GM18520 (cell line): ENCODE data around the gene UNC119.

ENCODE experiments used
- ATAC-seq: cut with Tn5 transposase; IDR thresholded peaks from one replicate; pipeline ENCODE4 v1.9.1; 2021; ENCODE audit not compliant: unreplicated experiment

The UNC119 gene

GRCh38 chr17:28573521-28573920 is 21.1 kb upstream of the UNC119 start:
- ATAC-seq = no peak

- no peak for ATAC-seq
Measured at GRCh38 chr17:28573040-28573380, 20.6 kb upstream of the UNC119 start.

GRCh38 chr17:28572259-28573039 is 20.0 kb upstream of the UNC119 start:
- no peak for ATAC-seq

GRCh38 chr17:28571361-28572122 is 19.1 kb upstream of the UNC119 start, which contains the start of gene PIGS:
TSS of gene PIGS (minus strand) at chr17:28571524. CDS start at chr17:28571496, 28 bp downstream.
- ATAC-seq = peak; percentile 80

GRCh38 chr17:28570716-28571360 is 18.4 kb upstream of the UNC119 start:
- ATAC-seq = no peak

- ATAC-seq = no peak
Measured at GRCh38 chr17:28569446-28569845, 17.0 kb upstream of the UNC119 start.

GRCh38 chr17:28567604-28568003 is 15.2 kb upstream of the UNC119 start:
- no peak for ATAC-seq

GRCh38 chr17:28563475-28563874 is 11.1 kb upstream of the UNC119 start:
- no peak for ATAC-seq

- ATAC-seq = no peak
Measured at GRCh38 chr17:28555022-28555421, 2.6 kb upstream of the UNC119 start.

GRCh38 chr17:28554565-28554964 is 2.1 kb upstream of the UNC119 start:
- ATAC-seq = no peak

- no peak for ATAC-seq
Measured at GRCh38 chr17:28553000-28553505, 629 bp upstream of the UNC119 start.

- ATAC-seq = no peak
Measured at GRCh38 chr17:28551421-28552175, 826 bp downstream of the UNC119 start.

- no peak for ATAC-seq
Measured at GRCh38 chr17:28550858-28551257, 1.6 kb downstream of the UNC119 start.

- ATAC-seq = no peak
Measured at GRCh38 chr17:28549236-28550132, 2.9 kb downstream of the UNC119 start.

GRCh38 chr17:28548417-28549130 is 3.9 kb downstream of the UNC119 start:
- no peak for ATAC-seq

GRCh38 chr17:28547623-28548416 is 4.6 kb downstream of the UNC119 start:
- ATAC-seq = peak; percentile 34

GRCh38 chr17:28547096-28547622 is 5.3 kb downstream of the UNC119 start:
- ATAC-seq = no peak

GRCh38 chr17:28545787-28546415 is 6.5 kb downstream of the UNC119 start:
- ATAC-seq = no peak
